Smooth muscle cell (in vitro differentiated cells): ENCODE results near the gene SV2A. TPM values are rescaled to one million over a fixed set of nuclear protein-coding genes. Genes with fewer than 3 reads are reported as not detected.

Experiments
- DNase-seq: peaks from one replicate; lab custom pipeline; 2025; ENCODE audit not compliant: unreplicated experiment; lab: John Stamatoyannopoulos, UW
- H2AFZ ChIP-seq: fragments of 200-600 bp; sonication (generic); 2 replicates; pipeline ENCODE4 v1.6.0; 2016; ENCODE audit warnings: antibody characterized with exemption, low read depth, mild to moderate bottlenecking
- H3F3A ChIP-seq: fragments of 200-600 bp; sonication (generic); 2 replicates; pipeline ENCODE4 v1.6.0; 2017; ENCODE audit warnings: antibody characterized with exemption, low read depth
- H3K27ac ChIP-seq: fragments of 200-600 bp; sonication (generic); 2 replicates; pipeline ENCODE4 v1.5.1; 2016; ENCODE audit warnings: low read depth, mild to moderate bottlenecking
- H3K27me3 ChIP-seq: fragments of 200-600 bp; sonication (generic); 2 replicates; pipeline ENCODE4 v1.6.1; 2016; ENCODE audit warnings: low read depth, mild to moderate bottlenecking
- H3K36me3 ChIP-seq: fragments of 200-600 bp; sonication (generic); 2 replicates; pipeline ENCODE4 v1.5.1; 2016; ENCODE audit warnings: low read depth
- H3K4me1 ChIP-seq: fragments of 200-600 bp; sonication (generic); 2 replicates; pipeline ENCODE4 v1.5.1; 2016; ENCODE audit warnings: low read depth
- H3K4me2 ChIP-seq: fragments of 200-600 bp; sonication (generic); 2 replicates; pipeline ENCODE4 v1.6.0; 2016; ENCODE audit warnings: mild to moderate bottlenecking
- H3K4me3 ChIP-seq: fragments of 200-600 bp; sonication (generic); 2 replicates; pipeline ENCODE4 v1.5.1; 2016; ENCODE audit warnings: mild to moderate bottlenecking
- H3K79me2 ChIP-seq: fragments of 200-600 bp; sonication (generic); 2 replicates; pipeline ENCODE4 v1.6.0; 2016; ENCODE audit warnings: low read depth, mild to moderate bottlenecking
- H3K9ac ChIP-seq: fragments of 200-600 bp; sonication (generic); 2 replicates; pipeline ENCODE4 v1.6.0; 2016; ENCODE audit warnings: low read depth
- H3K9me3 ChIP-seq: fragments of 200-600 bp; sonication (generic); replicated peaks from 2 replicates; pipeline ENCODE4 v1.5.1; 2016; ENCODE audit warnings: low read depth
- H4K20me1 ChIP-seq: fragments of 200-600 bp; sonication (generic); 2 replicates; pipeline ENCODE4 v1.6.0; 2016; ENCODE audit warnings: low read depth
- WGBS: methylation state at CpG from one replicate; pipeline ENCODE4 v1.1.7; 2016; ENCODE audit warnings: low lambda C conversion rate; 5-methylcytosine and 5-hydroxymethylcytosine counted together
- polyA plus RNA-seq: library from polyadenylated mRNA; unstranded; fragments of >200 nt; fragmentation: Nextera tagmentation; extraction: Ambion mirVana; gene quantifications from 2 replicates; pipeline ENCODE4 v1.2.1, GENCODE V29; 2016
- total RNA-seq: library from RNA; depleted of rRNA; stranded (reverse); fragments of >200 nt; gene quantifications from 2 replicates; pipeline ENCODE4 v1.2.3, GENCODE V29; 2014
- TF ChIP-seq, protein P1 (sequence below): fragments of 200-600 bp; sonication (generic); IDR thresholded peaks from 2 replicates; pipeline ENCODE4 v1.5.1; 2017; ENCODE audit warnings: borderline replicate concordance, mild to moderate bottlenecking, antibody characterized with exemption; ENCODE audit not compliant: insufficient read depth, poor library complexity, severe bottlenecking

SV2A gene
- total and polyA plus RNA-seq, 2 experiments from 2014 or later = 9.8 to 14.0 TPM

DNA sequence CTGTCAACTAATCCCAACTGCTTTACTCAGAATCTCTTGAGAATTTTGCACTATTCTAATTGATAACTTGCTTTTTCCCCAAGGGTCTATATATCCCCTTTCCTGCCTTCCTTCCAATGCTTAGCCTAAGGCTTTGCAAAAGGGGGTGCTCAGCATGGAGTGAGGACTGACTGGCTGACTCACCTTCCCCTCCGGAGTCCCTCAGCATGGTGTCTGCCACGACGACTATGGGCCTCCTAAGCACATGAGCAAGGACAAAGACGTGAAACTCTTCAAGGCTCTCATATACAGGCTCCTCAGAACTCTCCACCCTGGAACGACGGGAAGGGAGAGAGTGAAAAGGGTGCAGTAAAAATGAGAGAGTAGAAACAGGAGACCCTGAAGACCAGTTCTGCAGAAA lies 32.3 kb upstream of the SV2A start:
- no peaks in the 10 kb centered on the region for H4K20me1 ChIP-seq
- WGBS = 80% methylated on average over 6 of the region's 6 CpGs

DNA sequence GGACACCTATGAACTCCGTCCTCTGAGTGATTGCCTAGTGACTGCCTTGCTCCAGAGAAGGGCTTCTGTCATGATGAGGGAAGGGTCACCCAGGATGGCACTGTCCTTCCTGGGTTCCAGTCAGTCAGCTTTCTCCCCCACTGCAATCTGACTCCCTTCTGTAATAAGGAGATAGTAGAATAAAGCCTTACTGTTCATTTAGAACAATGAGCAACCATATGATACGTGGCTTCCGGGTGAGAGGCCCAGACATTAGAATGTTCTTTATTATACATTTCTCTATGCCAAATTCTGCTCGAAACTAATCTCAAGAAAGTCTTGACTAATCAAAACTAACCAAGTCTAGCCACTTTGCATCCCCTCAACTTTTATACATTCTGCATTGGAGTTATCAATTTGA lies 27.6 kb upstream of the SV2A start:
- TF ChIP-seq, protein P1, sequence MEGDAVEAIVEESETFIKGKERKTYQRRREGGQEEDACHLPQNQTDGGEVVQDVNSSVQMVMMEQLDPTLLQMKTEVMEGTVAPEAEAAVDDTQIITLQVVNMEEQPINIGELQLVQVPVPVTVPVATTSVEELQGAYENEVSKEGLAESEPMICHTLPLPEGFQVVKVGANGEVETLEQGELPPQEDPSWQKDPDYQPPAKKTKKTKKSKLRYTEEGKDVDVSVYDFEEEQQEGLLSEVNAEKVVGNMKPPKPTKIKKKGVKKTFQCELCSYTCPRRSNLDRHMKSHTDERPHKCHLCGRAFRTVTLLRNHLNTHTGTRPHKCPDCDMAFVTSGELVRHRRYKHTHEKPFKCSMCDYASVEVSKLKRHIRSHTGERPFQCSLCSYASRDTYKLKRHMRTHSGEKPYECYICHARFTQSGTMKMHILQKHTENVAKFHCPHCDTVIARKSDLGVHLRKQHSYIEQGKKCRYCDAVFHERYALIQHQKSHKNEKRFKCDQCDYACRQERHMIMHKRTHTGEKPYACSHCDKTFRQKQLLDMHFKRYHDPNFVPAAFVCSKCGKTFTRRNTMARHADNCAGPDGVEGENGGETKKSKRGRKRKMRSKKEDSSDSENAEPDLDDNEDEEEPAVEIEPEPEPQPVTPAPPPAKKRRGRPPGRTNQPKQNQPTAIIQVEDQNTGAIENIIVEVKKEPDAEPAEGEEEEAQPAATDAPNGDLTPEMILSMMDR = no peak
- Histone ChIP-seq H3K36me3 (no peaks in the 10 kb centered on the region), H3K9ac (no peak overlapping the region), H3K4me1 (no peaks in the 10 kb centered on the region), H3K27ac (no peak overlapping the region), H3K79me2 (no peaks in the 10 kb centered on the region), H3K27me3 (no peaks in the 10 kb centered on the region), H4K20me1 (no peaks in the 10 kb centered on the region), H3F3A (peaks cover 22% of the 10 kb centered on the region), H3K4me2 (no peak overlapping the region), H3K9me3 (no peaks in the 10 kb centered on the region), H2AFZ (no peak overlapping the region), H3K4me3 (no peak overlapping the region)
- 94% methylated on average over 4 of the region's 4 CpGs for WGBS
- no peak for DNase-seq

More for the DNA sequence above, 32.3 kb upstream of the SV2A start:
- Histone ChIP-seq H3F3A (no peaks in the 10 kb centered on the region), H3K9me3 (no peaks in the 10 kb centered on the region), H3K27me3 (no peaks in the 10 kb centered on the region), H3K4me3 (no peak overlapping the region), H3K79me2 (no peaks in the 10 kb centered on the region), H2AFZ (no peak overlapping the region), H3K4me2 (no peak overlapping the region), H3K4me1 (no peaks in the 10 kb centered on the region), H3K9ac (no peak overlapping the region), H3K36me3 (no peaks in the 10 kb centered on the region), H3K27ac (no peak overlapping the region)
- DNase-seq = no peak
- TF ChIP-seq, protein P1 = no peak

DNA sequence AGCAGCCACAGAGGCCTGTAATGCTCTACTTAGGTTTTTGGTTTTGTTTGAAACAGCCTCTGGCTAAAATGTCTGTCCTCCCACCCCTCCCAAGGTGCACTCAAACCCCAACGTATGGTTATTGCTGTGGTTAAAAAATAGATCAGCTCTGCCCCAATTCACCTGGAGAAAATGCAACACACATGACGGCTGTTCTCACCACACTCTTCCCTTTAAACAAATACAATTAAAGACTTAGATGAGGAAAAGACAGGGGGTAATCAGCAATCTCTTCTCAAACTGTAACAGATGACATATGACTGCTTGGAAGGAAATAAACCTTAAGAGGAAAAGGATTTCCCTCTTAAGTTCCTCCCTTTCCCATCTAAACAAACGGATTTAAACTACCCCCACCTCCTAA lies 25.2 kb upstream of the SV2A start:
- Histone ChIP-seq H3K4me3 (no peak overlapping the region), H3K27me3 (no peaks in the 10 kb centered on the region), H3K9ac (no peak overlapping the region), H4K20me1 (no peaks in the 10 kb centered on the region), H3K9me3 (no peaks in the 10 kb centered on the region), H3K4me1 (peaks cover 2% of the 10 kb centered on the region), H3K4me2 (no peak overlapping the region), H3K79me2 (no peaks in the 10 kb centered on the region), H3K27ac (no peak overlapping the region), H2AFZ (no peak overlapping the region), H3K36me3 (no peaks in the 10 kb centered on the region), H3F3A (peaks cover 30% of the 10 kb centered on the region)
- DNase-seq = no peak
- TF ChIP-seq, protein P1 = no peak
- 68% methylated on average over 3 of the region's 3 CpGs for WGBS

DNA sequence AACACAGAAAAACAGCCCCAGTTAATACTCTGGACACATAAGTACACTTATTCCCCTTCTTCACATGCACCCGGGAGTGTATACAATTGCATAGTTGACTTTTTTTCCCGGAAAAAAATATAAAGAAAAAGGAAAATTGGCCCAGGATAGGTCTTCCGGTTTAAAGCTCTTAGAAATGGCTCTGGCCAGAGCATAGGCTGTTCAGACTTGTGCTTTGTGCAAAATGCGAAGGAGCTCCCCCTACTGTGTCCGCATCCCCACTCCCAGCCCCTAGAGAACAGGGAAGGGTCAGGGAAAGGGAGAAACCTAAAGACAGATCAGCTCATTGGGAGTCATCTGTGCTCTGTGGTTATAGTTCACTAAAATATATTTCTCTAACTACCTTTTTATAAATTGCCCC lies 24.6 kb upstream of the SV2A start:
- Histone ChIP-seq H3K79me2 (no peaks in the 10 kb centered on the region), H3K9ac (no peak overlapping the region), H3K27ac (peak overlapping the region; percentile 16), H3K4me3 (no peak overlapping the region), H3F3A (peaks cover 30% of the 10 kb centered on the region), H3K27me3 (no peaks in the 10 kb centered on the region), H4K20me1 (no peaks in the 10 kb centered on the region), H3K4me2 (no peak overlapping the region), H3K9me3 (no peaks in the 10 kb centered on the region), H3K36me3 (no peaks in the 10 kb centered on the region), H3K4me1 (peaks cover 8% of the 10 kb centered on the region), H2AFZ (no peak overlapping the region)
- WGBS = 61% methylated on average over 5 of the region's 5 CpGs
- TF ChIP-seq, protein P1 = no peak
- DNase-seq = no peak
